ENCODE measurements around the gene NUMB. TPM values are rescaled to one million over a fixed set of nuclear protein-coding genes. Genes with fewer than 3 reads are reported as not detected.

The NUMB gene
- total RNA-seq, 4 donors from 2014 or later: 43.1 to 83.4 (median 50.2) TPM

- H3K4me1 ChIP-seq: peaks cover 55% of the 10 kb centered on the region
These were observed 221.0 kb downstream of the NUMB start, which contains the start of gene PAPLN for GRCh38 chr14:73237219-73237785. Gene PAPLN, plus strand, starts transcription at chr14:73237506. Its CDS starts 2,273 bp downstream, at chr14:73239779.

GRCh38 chr14:73236752-73237218, 221.6 kb downstream of the NUMB start:
- H3K27me3 ChIP-seq: peaks cover 7% of the 10 kb centered on the region
- H3K4me3 ChIP-seq: peak overlapping the region; percentile 72
- WGBS: 70% methylated on average over 6 of the region's 7 CpGs

More at GRCh38 chr14:73237219-73237785, 221.0 kb downstream of the NUMB start, which contains the start of gene PAPLN:
- peak within 1 kb of the TSS; percentile 76 for H3K27ac ChIP-seq
- no peak for DNase-seq (ENCODE audit: low spot score in 2 of 2)
- WGBS: 6% methylated on average over 19 of the region's 48 CpGs
- peak within 1 kb of the TSS; percentile 72 for H3K4me3 ChIP-seq
- H3K9me3 ChIP-seq: no peaks in the 10 kb centered on the region
- H3K27me3 ChIP-seq: peaks cover 7% of the 10 kb centered on the region
- no peak for TF ChIP-seq CTCF (IDR thresholded peaks at IDR 0.05)
- TF ChIP-seq POLR2A (IDR thresholded peaks at IDR 0.05): no peak
- no peak for TF ChIP-seq POLR2AphosphoS5 (IDR thresholded peaks at IDR 0.05)
- no peaks in the 10 kb centered on the region for H3K36me3 ChIP-seq

GRCh38 chr14:73236157-73236556, 222.2 kb downstream of the NUMB start:
- TF ChIP-seq POLR2AphosphoS5 (IDR thresholded peaks at IDR 0.05) (no peak), EP300 (IDR thresholded peaks at IDR 0.05) (no peak), CTCF (IDR thresholded peaks at IDR 0.05) (no peak), POLR2A (IDR thresholded peaks at IDR 0.05) (no peak)
- Histone ChIP-seq H3K4me3 (no peak overlapping the region), H3K4me1 (peaks cover 44% of the 10 kb centered on the region), H3K27ac (no peak overlapping the region), H3K36me3 (no peaks in the 10 kb centered on the region), H3K9me3 (no peaks in the 10 kb centered on the region), H3K27me3 (peaks cover 7% of the 10 kb centered on the region)
- DNase-seq (ENCODE audit: low spot score in 2 of 2): no peak
- WGBS: 77% methylated on average over 11 of the region's 11 CpGs

More at GRCh38 chr14:73236752-73237218, 221.6 kb downstream of the NUMB start:
- H3K27ac ChIP-seq: no peak overlapping the region
- TF ChIP-seq POLR2AphosphoS5 (IDR thresholded peaks at IDR 0.05) (no peak), EP300 (IDR thresholded peaks at IDR 0.05) (no peak), POLR2A (IDR thresholded peaks at IDR 0.05) (no peak), CTCF (IDR thresholded peaks at IDR 0.05) (no peak)
- no peaks in the 10 kb centered on the region for H3K36me3 ChIP-seq
- no peaks in the 10 kb centered on the region for H3K9me3 ChIP-seq
- DNase-seq (ENCODE audit: low spot score in 2 of 2): no peak
- peaks cover 50% of the 10 kb centered on the region for H3K4me1 ChIP-seq

GRCh38 chr14:73235531-73236155, 222.7 kb downstream of the NUMB start:
- Histone ChIP-seq H3K27ac (no peak overlapping the region), H3K36me3 (no peaks in the 10 kb centered on the region), H3K27me3 (peaks cover 7% of the 10 kb centered on the region), H3K4me1 (peaks cover 38% of the 10 kb centered on the region), H3K4me3 (no peak overlapping the region), H3K9me3 (no peaks in the 10 kb centered on the region)
- 81% methylated on average over 6 of the region's 6 CpGs for whole genome bisulfite sequencing
- TF ChIP-seq POLR2AphosphoS5 (IDR thresholded peaks at IDR 0.05) (no peak), CTCF (IDR thresholded peaks at IDR 0.05) (no peak), EP300 (IDR thresholded peaks at IDR 0.05) (no peak)
- no peak for DNase-seq (ENCODE audit: low spot score in 2 of 2)

GRCh38 chr14:73234586-73235394, 223.6 kb downstream of the NUMB start:
- H3K27ac ChIP-seq: no peak overlapping the region
- no peak for DNase-seq (ENCODE audit: low spot score in 2 of 2)
- peaks cover 31% of the 10 kb centered on the region for H3K4me1 ChIP-seq
- TF ChIP-seq CTCF (IDR thresholded peaks at IDR 0.05): no peak
- TF ChIP-seq EP300 (IDR thresholded peaks at IDR 0.05): no peak
- no peak for TF ChIP-seq POLR2AphosphoS5 (IDR thresholded peaks at IDR 0.05)
- no peak for TF ChIP-seq POLR2A (IDR thresholded peaks at IDR 0.05)
- H3K36me3 ChIP-seq: no peaks in the 10 kb centered on the region
- 81% methylated on average over 11 of the region's 11 CpGs for WGBS
- H3K27me3 ChIP-seq: peaks cover 4% of the 10 kb centered on the region
- H3K4me3 ChIP-seq: no peak overlapping the region
- H3K9me3 ChIP-seq: no peaks in the 10 kb centered on the region

Data from suprapubic skin (tissue), 4 donors.